Measurements from ENCODE around the gene CCDC88B. TPM values are rescaled to one million over a fixed set of nuclear protein-coding genes. Genes with fewer than 3 reads are reported as not detected.

The CCDC88B gene
- total and polyA plus RNA-seq, 9 of the 15 experiments (the other 6 are each of a cell fraction or from before 2014, with no cell fraction given), result 0.13 to 18.1 (median 7.9) TPM

- TF ChIP-seq CUX1 (CRISPR knock-in tag; IDR thresholded peaks at IDR 0.05) (no peak), MCM3 (IDR thresholded peaks at IDR 0.05) (no peak), TAL1 (IDR thresholded peaks at IDR 0.05) (no peak), GATAD2B (IDR thresholded peaks at IDR 0.05; ENCODE audit: borderline replicate concordance) (no peak), NFE2 (IDR thresholded peaks at IDR 0.05; ENCODE audit: low read depth) (no peak), ZFPM2 (CRISPR knock-in tag; IDR thresholded peaks at IDR 0.05) (no peak), ZKSCAN8 (CRISPR knock-in tag; IDR thresholded peaks at IDR 0.05) (no peak), HDAC1 (IDR thresholded peaks at IDR 0.05) (peak in 1 of 2 experiments; percentile 76; a peak in 2 of 4 replicates), PHF8 (IDR thresholded peaks at IDR 0.05; ENCODE audit: borderline replicate concordance, low read length) (peak; percentile 55; the same call in 1 of the 2 replicates), TCF15 (CRISPR knock-in tag; IDR thresholded peaks at IDR 0.05) (no peak), RNF219 (CRISPR knock-in tag; IDR thresholded peaks at IDR 0.05) (no peak), ERF (CRISPR knock-in tag; IDR thresholded peaks at IDR 0.05) (no peak), CBX3 (IDR thresholded peaks at IDR 0.05; ENCODE audit: borderline replicate concordance in 1 of 2, low read length in 2 of 2) (no peak), ZNF175 (CRISPR knock-in tag; IDR thresholded peaks at IDR 0.05; ENCODE audit: low read depth) (no peak), ZC3H11A (IDR thresholded peaks at IDR 0.05; ENCODE audit: low read depth, low read length) (no peak), U2AF1 (optimal IDR thresholded peaks at IDR 0.05; ENCODE audit: low read depth, low read length) (no peak), ZNF644 (tag; IDR thresholded peaks at IDR 0.05; ENCODE audit: low read depth) (no peak)
- TF ChIP-seq, protein P1, sequence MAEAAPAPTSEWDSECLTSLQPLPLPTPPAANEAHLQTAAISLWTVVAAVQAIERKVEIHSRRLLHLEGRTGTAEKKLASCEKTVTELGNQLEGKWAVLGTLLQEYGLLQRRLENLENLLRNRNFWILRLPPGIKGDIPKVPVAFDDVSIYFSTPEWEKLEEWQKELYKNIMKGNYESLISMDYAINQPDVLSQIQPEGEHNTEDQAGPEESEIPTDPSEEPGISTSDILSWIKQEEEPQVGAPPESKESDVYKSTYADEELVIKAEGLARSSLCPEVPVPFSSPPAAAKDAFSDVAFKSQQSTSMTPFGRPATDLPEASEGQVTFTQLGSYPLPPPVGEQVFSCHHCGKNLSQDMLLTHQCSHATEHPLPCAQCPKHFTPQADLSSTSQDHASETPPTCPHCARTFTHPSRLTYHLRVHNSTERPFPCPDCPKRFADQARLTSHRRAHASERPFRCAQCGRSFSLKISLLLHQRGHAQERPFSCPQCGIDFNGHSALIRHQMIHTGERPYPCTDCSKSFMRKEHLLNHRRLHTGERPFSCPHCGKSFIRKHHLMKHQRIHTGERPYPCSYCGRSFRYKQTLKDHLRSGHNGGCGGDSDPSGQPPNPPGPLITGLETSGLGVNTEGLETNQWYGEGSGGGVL (CRISPR knock-in tag; IDR thresholded peaks at IDR 0.05), result no peak
Observed at GRCh38 chr11:64305691-64306562, 34.1 kb upstream of the CCDC88B start (continued).
